ENCODE measurements around the gene TCAF1.
A peak's percentile ranks its signal among the peaks of the same experiment; 100 is the strongest.

The TCAF1 gene, protein sequence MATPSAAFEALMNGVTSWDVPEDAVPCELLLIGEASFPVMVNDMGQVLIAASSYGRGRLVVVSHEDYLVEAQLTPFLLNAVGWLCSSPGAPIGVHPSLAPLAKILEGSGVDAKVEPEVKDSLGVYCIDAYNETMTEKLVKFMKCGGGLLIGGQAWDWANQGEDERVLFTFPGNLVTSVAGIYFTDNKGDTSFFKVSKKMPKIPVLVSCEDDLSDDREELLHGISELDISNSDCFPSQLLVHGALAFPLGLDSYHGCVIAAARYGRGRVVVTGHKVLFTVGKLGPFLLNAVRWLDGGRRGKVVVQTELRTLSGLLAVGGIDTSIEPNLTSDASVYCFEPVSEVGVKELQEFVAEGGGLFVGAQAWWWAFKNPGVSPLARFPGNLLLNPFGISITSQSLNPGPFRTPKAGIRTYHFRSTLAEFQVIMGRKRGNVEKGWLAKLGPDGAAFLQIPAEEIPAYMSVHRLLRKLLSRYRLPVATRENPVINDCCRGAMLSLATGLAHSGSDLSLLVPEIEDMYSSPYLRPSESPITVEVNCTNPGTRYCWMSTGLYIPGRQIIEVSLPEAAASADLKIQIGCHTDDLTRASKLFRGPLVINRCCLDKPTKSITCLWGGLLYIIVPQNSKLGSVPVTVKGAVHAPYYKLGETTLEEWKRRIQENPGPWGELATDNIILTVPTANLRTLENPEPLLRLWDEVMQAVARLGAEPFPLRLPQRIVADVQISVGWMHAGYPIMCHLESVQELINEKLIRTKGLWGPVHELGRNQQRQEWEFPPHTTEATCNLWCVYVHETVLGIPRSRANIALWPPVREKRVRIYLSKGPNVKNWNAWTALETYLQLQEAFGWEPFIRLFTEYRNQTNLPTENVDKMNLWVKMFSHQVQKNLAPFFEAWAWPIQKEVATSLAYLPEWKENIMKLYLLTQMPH

DNA sequence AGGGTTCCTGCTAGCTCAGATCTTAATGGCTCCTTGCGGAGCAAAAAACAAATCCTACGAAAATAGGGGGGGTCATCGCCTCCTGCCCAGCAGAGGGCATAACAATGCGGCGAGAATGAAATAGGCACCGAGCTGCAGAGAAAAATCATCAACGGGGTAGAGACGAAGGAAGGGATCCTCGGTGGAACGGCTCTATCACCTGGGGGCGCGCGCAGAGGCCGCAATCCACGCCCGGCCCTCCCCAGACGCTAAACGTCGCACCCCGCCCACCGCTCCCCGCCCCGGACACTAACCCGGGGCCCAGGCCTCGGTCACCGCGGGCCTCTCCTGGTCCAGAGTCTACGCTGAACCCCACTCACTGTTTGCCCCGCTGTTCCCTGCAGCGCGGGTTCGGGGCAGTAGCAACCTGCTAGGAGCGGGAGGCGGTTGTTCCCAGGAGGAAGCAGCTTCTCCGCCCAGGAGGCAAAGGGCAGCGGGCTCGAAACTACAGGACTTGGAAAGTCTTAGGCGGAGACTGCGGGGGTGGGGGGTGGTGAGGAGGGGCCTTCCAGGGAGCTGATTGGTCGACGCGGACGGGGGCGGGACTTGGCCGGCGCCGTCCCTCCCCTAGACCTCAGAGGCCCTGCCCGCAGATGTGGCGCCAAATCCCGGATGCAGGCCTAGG is at the start of gene TCAF1:
TCAF1 (minus strand) TSS at position 509 of the 664 bp plus-strand sequence. CDS start 25,568 bp downstream, outside the sequence.
- DNase-seq (ENCODE audit: low read depth): peak; percentile 80

DNA sequence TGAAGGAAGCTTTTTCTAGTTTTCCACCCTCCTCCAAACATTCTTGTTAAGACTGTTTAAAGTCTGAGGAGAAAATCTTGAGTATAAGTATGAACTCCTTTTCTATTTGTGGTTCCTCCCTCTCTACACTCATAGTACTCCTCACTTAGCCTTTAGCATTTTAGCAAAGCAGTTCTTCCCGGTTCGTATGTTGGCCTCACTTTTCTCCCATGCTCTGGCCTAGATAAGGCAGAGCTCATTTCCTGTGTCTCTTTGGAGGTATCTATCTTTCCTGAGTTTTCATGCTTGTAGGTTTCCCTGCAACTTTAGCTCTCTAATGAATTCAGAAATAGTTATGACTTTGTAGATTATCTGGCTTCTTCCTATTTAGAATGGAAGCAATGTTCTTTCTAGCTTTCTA is 46.8 kb upstream of the TCAF1 start:
- no peak for DNase-seq (ENCODE audit: low read depth)

DNA sequence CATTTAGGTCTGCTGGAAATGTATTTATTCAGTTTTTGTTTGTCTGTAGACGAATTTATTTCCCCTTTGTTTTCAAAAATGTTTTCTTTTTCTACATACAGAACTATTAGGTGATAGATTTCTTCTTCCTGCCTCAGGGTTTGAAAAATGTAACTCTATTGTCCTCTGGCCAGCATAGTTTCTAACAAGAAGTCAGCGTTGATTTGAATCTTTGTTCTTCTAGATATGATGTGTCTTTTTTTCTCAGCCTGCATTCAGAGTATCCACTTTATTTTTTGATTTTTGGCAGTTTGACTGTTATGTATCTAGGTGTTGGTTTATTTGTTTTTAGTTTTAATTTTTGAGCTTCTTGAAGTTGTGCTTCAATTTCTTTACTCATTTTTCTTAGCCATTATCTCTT is 45.1 kb upstream of the TCAF1 start:
- DNase-seq (ENCODE audit: low read depth): no peak

DNA sequence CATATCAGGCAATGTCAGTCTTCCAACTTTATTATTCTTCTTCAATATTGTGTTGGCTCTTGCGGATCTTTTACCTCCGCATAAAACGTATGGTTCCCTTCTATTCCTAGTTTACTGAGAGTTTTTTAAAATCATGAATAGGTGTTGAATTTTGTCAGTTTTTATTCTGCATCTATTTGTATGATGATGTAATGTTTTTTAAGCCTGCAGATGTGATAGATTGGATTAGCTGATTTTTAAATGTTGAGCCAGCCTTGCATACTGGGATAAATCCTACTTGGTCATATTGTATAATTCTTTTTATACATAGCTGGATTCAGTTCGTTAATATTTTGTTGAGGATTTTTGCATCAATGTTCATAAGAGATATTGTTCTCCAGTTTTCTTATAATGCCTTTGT is 43.4 kb upstream of the TCAF1 start:
- no peak for DNase-seq (ENCODE audit: low read depth)

DNA sequence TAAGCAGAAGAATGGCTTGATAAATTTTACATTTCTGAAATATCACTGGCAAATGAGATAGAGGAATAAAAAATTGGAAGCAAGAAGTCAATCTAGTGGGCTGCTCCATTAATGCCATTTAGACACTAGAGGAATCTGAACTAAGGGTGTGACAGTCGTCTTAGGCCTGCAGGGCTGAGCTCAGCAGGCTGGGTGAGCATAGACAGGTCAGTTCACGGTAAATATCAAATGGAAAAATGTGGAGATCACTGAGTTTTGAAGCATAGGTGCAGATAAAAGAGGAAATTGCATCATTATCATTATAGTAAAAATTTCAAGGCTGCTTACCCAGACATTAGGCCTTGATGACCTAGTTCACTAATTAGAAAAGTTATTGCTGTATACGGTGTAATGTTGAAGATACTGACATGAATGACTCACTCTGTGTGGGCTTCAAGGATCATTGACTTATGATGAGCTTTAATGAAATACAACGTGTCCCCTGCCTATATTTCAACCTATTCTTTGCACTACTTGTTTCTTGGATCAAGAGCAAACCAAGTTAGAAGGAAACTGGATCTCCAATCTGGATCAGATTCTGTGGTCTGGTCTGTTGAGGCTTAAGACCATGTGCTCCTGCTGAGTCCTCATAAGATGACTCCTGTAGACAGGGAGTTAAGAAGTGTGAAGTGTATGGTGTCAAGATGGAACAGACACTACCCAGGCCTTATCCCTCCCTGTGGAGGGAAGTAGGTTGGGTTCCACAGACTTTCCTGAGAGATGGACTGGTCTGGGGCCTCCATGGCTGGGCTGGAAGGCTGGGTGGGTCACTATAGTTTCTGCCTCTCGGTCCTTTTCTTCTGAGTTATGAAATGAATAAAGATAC is 36.6 kb upstream of the TCAF1 start:
- DNase-seq (ENCODE audit: low read depth): no peak

DNA sequence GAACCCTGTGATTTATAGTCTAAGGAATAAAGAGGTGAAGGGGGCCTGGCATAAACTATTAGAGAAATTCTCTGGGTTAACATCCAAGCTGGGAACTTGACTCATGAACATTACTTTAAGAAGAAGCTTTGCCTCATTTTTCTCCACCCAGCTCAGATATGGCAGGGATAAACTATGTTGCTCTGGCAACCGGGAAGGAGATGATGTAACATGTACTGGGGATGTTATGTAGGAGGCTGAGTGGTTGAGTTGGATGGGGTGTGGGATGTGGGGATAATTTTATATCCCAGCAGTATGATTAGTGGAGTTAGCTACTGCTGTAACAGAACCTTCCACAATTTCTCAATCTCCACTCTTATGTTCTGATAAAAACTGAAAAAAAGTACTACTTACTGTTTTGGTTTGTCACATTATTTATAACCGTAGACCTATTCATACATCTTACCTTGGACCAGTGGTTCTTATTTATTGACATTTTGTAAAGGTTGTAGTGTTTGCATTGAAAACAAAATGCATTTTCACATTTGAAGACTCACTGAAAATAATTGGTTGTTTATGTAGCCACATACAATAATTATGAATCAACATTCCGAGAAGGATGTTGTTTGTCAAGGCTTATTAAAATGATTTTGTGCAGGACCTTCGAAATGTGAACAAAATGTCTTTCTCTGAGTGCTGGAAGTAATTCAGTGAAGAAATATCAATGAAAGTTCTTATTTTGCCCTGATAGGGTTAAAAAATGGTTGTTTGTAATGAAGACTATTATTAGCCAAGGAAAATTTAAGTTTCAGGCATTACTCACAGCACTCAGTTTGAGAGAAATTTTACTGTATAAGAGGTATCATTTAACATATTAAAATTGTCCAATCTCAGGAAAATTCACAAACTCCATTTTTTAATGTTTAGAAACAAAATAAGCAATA is 34.4 kb upstream of the TCAF1 start:
- no peak for DNase-seq (ENCODE audit: low read depth)

DNA sequence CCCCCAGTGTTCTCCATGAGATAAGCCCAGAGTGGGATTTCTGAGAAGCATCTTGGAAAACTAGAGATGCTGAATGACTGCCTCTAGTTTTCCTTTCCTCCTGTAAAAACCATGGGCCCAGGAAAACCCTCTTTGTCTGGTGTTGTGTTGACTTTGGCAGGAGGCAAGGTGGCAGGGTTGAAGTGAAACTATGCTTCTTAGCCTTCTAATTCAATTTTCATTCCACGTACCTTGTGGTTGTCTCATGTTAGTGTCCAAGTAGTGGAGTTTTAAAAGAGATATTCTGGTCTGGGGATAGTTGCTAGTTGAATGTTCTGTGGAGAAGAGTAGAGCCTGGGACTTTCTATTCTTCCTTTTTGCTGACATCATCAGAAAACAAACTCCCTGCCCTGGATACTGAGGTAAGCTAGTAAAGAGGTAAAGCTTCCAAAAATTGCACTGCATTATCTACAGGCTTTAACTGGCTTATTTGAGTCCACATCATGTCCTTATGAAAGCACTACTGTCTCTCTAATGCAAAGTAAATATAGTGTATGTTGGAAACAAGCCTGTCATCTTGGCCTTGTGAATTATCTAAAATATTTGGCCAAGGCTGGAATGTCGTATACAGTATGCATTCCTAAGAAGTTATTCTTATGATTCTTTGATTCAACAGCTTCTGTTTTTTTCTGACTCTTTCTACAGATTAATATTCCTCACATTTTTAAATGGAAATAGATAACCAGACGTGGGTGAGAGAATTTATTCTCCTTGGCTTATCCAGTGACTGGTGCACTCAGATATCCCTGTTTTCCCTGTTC is 32.8 kb upstream of the TCAF1 start, which contains the start of gene OR2F2:
OR2F2 (plus strand) TSS at position 708 of the 800 bp plus-strand sequence; CDS start at position 708, 0 bp downstream.
- no peak for DNase-seq (ENCODE audit: low read depth)

DNA sequence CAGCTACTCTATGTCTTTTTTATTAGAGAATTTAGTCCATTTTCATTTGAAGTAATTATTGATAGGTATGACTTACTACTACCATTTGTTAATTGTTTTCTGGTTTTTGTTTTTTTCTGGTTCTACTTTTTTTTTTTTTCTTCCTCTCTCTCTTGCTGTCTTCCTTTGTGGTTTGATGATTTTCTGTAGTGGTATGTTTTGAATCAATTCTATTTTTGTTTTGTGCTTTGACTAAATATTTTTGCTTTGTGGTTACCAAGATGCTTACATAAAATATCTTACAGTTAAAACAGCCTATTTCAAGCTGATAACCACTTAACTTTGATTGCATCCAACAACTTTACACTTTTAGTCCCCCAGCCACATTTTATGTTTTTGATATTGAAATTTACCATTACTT is 29.8 kb upstream of the TCAF1 start:
- no peak for DNase-seq (ENCODE audit: low read depth)

DNA sequence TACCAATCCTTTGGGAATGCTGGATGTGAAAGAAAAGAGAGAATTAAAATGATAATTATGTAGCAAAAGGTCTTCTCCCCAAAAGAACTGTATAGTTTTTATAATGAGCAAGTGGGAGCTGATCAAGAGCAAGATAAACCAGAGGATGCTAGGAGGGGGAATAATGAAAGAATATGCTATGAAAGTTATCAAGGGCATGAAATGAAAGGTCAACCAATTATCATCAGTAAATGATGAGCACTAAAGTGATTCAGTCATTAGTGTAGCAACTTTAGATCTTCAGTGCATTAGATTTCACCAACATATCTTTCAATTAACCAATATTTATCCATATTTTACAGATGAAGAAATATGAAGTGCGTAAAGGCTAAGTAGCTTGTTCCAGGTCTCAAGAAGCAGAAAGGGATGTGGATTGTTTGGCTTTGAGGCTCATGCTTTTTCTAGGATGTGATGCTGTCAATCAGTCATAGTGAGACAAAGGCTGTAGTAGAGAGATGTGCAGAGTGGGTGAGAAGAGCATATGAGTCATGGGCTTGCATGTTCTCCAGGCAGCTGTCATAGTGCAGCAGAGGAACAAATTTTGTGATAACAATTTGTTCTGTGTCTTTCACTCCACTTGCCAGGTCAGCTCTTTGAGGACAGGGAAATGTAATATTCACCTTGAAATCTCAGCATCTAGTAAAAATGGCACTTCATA is 27.4 kb upstream of the TCAF1 start:
- DNase-seq (ENCODE audit: low read depth): no peak

DNA sequence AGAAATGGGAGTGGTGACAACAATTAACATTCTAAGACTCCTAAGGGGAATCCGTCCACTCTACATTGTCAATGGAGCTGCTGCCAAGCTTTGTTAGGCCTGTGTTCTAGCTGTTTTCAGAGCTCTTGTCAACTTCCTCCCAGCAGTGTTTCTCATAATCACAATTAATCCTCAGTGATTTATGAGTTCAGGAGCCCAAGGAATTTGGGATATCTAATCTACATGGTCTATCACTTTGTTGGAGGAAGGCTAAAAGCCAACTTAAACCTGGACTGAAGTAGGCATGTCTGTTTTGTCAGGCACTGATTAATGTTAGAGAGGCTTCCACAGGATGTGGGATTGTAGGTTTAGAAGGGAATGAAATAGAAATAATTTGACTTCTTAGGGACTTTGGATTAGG is 22.9 kb upstream of the TCAF1 start:
- no peak for DNase-seq (ENCODE audit: low read depth)

DNA sequence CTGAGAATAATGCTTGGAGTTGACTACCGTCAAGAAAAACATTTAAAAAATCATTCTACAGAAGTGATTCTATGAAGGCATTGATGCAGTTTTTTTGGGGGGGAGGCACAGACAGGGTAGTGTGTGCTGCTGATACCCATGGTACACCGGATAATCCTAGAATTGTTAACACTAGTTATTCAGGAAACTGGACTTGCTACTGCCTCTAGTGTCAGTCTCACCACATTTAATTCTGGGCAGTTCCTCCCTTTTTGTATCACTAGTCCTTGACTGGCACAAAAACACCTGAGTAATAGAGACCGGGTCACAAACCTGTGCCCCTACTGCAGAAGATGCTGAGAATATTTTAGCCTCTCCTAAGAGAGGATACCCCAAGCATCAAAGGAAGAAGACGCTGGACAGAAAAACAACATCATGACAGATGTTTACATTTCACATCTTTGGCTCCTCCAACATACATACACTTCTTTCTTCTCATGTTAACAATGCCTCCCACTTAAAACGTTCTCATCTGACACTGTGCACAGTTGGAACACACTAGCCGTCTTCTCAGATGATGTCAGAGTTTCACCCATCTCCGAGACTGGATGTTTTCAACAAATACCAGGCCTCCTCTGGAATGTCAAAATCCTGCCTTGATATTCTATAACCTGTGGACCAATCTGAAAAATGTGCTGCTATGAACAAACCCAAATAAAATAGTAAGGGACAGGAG is 13.1 kb upstream of the TCAF1 start:
- DNase-seq (ENCODE audit: low read depth): no peak

DNA sequence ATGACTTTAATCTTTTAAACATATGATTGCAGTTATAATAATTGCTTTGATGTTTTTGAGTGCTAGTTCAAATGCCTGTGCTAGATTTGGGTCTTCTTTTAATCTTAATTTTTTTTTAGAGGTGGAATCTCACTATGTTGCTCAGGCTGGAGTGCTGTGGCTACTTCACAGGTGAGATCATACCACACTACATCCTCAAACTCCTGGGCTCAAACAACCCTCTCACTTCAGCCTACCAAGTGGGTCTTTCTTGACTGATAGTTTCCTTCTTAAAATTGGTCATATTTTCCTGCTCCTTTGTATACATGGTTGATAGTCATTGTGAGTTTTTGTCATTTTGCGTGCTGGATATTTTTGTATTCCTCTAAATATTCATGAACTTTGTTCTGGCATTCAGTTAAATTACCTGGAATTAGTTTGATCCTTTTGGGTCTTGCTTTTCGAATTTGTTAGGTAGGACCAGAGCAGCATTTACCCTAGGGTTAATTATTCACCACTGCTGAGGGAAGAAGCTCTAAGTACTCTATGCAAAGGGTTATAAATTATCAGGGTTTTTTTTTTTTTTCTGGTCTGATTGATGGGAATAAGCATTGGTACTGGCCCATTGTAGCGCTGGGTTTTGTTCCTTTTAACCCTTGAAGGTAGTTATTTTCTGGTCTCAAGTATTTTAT is 12.1 kb upstream of the TCAF1 start:
- DNase-seq (ENCODE audit: low read depth): no peak

DNA sequence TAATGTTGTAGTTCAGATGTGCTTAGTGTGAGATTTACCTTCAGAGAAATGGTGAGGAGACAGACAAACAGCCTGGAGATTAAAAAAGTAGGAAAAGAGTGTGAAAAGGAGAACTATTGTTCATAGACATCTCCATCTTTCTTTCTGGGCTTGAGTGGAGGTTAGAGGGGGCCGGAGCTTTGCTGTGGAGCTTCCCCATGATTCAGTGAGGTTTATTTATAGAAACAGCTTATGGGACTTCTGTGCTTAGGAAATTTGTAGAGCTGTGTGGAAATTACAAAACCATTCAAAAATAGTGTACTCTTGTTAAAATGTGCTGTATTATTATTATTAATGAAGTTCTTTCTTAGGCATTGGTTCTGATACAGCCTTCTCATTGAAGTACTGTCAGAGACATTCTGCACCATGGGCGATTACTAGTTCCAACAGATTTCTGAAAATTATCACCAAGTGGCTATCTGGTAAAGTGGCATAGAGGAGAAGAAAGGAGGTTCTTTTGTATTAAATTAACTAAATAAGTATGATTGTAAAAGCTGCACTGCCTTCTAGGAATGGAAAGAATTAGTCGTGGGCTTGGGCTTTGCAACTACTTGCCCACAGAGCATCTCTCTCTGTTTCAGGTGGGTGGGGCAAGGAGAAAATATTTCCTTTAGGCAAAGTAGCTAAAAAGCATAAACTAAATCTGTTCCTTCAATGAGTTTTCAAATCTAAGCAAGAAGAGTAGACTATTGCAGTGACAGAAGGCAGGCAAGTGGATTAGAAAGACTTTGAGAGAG is 8.7 kb upstream of the TCAF1 start:
- no peak for DNase-seq (ENCODE audit: low read depth)

DNA sequence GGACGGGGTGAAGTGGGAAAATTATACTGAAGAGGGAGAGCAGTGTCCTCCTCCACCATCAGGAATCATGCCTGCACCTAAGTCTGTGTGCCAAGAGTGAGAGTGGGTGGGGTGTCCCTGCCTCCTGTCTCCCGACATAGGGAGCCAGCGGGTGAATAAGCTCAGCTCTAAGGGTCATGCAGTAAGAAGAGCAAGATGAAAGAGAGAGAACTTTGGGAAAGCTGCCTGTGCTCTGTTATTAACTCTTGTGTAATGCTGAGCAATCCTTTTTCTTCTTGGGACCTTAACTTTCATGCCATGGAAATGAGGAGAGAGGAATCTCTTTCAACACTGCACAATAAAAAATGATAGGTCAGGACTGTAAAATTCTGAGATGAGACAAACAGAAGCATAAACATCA is 7.9 kb upstream of the TCAF1 start:
- no peak for DNase-seq (ENCODE audit: low read depth)

DNA sequence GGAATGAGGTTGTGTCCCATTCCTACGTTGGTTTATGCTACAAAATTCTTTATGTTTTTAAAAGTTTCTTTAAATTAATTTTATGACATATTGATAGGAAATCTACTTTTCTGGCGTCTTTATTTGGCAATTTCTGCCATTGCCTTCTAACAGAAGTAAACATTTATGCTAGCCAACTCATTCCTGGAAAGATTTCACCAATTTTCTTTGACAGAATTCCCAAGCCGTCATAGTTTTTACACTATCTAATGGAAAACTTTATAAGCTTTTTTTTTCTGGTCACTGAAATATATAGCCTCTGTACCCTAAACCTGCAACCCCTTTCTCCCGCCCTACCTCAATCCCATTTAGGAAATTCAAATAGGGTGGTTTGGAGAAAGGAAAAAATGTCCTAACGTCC is 6.1 kb upstream of the TCAF1 start:
- DNase-seq (ENCODE audit: low read depth): no peak

DNA sequence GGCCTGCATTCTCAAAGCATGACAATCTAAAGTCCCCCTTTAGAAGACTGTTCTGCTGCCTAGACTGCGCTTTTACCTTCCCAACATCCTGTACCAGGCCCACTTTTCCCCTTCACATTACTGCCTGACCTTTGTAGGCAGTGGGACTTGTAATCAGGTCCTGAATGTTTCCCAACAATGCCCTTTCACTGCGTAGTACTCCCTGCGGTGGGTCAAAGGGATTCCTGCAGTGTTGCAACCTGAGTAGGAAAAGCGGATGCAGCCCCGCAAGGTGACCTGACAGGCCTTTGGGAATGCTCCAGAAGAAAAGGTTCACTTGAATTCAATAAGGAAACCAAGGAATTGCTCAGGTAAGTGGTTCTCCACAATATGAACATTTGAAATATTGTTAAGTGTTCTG is 4.9 kb upstream of the TCAF1 start:
- no peak for DNase-seq (ENCODE audit: low read depth)

DNA sequence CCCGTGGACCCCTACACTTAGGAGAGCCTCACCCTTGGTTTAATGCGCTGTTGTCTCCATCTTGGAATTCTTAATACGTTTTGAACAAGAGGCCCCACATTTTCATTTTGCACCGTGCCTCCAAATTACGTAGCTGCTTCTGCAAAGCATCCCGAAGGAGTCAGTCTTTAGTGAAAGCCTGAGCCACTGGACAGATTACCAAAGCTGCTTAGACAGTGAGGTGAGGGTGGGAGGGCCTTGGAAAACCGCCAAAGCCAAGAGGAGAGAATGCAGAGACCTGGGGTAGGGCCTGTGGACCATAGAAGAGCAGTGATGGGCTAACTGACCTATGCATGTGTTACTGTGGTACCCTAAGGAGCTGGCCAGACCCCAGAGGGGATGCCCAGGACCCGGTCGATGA is 4.2 kb upstream of the TCAF1 start:
- DNase-seq (ENCODE audit: low read depth): no peak
